ENCODE data around the gene HPD. TPM values are rescaled to one million over a fixed set of nuclear protein-coding genes. Genes with fewer than 3 reads are reported as not detected.
"Not testable (repeated sequence)": the region's sequence is repeated elsewhere in the genome, so short reads cannot be mapped to it uniquely, and the experiment has no call there.

The HPD gene
- total RNA-seq, 1 experiment from 2014 or later, result not detected

GRCh38 chr12:121889274-121889624 is 30.6 kb upstream of the HPD start:
- Histone ChIP-seq H3K9me3 (ENCODE audit: low read depth, low read length, poor library complexity, severe bottlenecking) (no peaks in the 10 kb centered on the region), H3K4me3 (ENCODE audit: low read depth, low read length, poor library complexity, severe bottlenecking) (peak overlapping the region; percentile 87), H3K27me3 (replicated peaks; ENCODE audit: insufficient read depth, low read depth, low read length, poor library complexity) (no peaks in the 10 kb centered on the region), H3K36me3 (ENCODE audit: insufficient read depth, low read length, poor library complexity, severe bottlenecking) (peaks cover 5% of the 10 kb centered on the region), H3K4me1 (ENCODE audit: insufficient read depth, low read length, poor library complexity, severe bottlenecking) (peaks cover 15% of the 10 kb centered on the region), H3K27ac (ENCODE audit: low read depth, low read length, poor library complexity, severe bottlenecking) (peak overlapping the region; percentile 94)
- CTCF ChIA-PET, result interaction anchor here (0.9 kb wide), 1 partner anchor 29 kb away, joined by 3 read pairs; the partner anchor contains the start of gene CFAP251
- no peak for DNase-seq (ENCODE audit: low spot score)
- POLR2A ChIA-PET (ENCODE audit: low non-redundant PET), result no interaction called here
- intact Hi-C loops (cut with micrococcal nuclease; ENCODE audit: unreplicated experiment), result loop anchor here (2.0 to 5.0 kb wide), 3 partner anchors 50 to 192 kb away; no protein-coding TSS in a partner anchor
- TF ChIP-seq EZH2 (IDR thresholded peaks at IDR 0.05; ENCODE audit: borderline replicate concordance, low read depth, low read length, poor library complexity, severe bottlenecking), result no peak
- no peak for TF ChIP-seq CTCF (conservative IDR thresholded peaks at IDR 0.05; ENCODE audit: low read depth, low read length)
- no TSS peak for BruUV-seq (replicated peaks)

GRCh38 chr12:121888478-121889273 is 30.0 kb upstream of the HPD start, which contains the start of gene PSMD9:
Gene PSMD9, plus strand, starts transcription at chr12:121888790. Its CDS starts 67 bp downstream, at chr12:121888857.
- peak; percentile 98 for DNase-seq (ENCODE audit: low spot score)
- no peaks in the 10 kb centered on the region for H3K27me3 ChIP-seq (replicated peaks; ENCODE audit: insufficient read depth, low read depth, low read length, poor library complexity)
- peak within 1 kb of the TSS; percentile 87 for H3K4me3 ChIP-seq (ENCODE audit: low read depth, low read length, poor library complexity, severe bottlenecking)
- H3K9me3 ChIP-seq (ENCODE audit: low read depth, low read length, poor library complexity, severe bottlenecking), result no peaks in the 10 kb centered on the region
- POLR2A ChIA-PET (ENCODE audit: low non-redundant PET), result interaction anchor here (0.5 to 0.6 kb wide), 4 partner anchors 24 to 112 kb away, joined by 5 to 19 read pairs (median 8); no protein-coding TSS in a partner anchor
- intact Hi-C loops (cut with micrococcal nuclease; ENCODE audit: unreplicated experiment), result loop anchor here (2.0 to 5.0 kb wide), 3 partner anchors 50 to 191 kb away; no protein-coding TSS in a partner anchor
- peaks cover 14% of the 10 kb centered on the region for H3K4me1 ChIP-seq (ENCODE audit: insufficient read depth, low read length, poor library complexity, severe bottlenecking)
- peak within 1 kb of the TSS; percentile 94 for H3K27ac ChIP-seq (ENCODE audit: low read depth, low read length, poor library complexity, severe bottlenecking)
- CTCF ChIA-PET, result interaction anchor here (0.6 to 1.3 kb wide), 5 partner anchors 29 to 112 kb away, joined by 3 to 10 read pairs (median 3); partner anchors contain the start of genes CFAP251 and RHOF
- peaks cover 5% of the 10 kb centered on the region for H3K36me3 ChIP-seq (ENCODE audit: insufficient read depth, low read length, poor library complexity, severe bottlenecking)
- BruUV-seq (replicated peaks), result TSS peak; percentile 76
- peak; percentile 63 for TF ChIP-seq CTCF (conservative IDR thresholded peaks at IDR 0.05; ENCODE audit: low read depth, low read length)
- TF ChIP-seq EZH2 (IDR thresholded peaks at IDR 0.05; ENCODE audit: borderline replicate concordance, low read depth, low read length, poor library complexity, severe bottlenecking), result no peak

GRCh38 chr12:121888083-121888477 is 29.4 kb upstream of the HPD start:
- no peak for DNase-seq (ENCODE audit: low spot score)
- BruUV-seq (replicated peaks), result TSS peak; percentile 96
- H3K4me3 ChIP-seq (ENCODE audit: low read depth, low read length, poor library complexity, severe bottlenecking), result peak overlapping the region; percentile 87
- no peaks in the 10 kb centered on the region for H3K27me3 ChIP-seq (replicated peaks; ENCODE audit: insufficient read depth, low read depth, low read length, poor library complexity)
- ChIA-PET POLR2A (ENCODE audit: low non-redundant PET) (interaction anchor here (0.5 to 0.6 kb wide), 4 partner anchors 23 to 111 kb away, joined by 5 to 19 read pairs (median 8); no protein-coding TSS in a partner anchor), CTCF (interaction anchor here (0.6 to 1.3 kb wide), 5 partner anchors 18 to 112 kb away, joined by 3 to 10 read pairs (median 4); partner anchors contain the start of gene RHOF)
- peaks cover 5% of the 10 kb centered on the region for H3K36me3 ChIP-seq (ENCODE audit: insufficient read depth, low read length, poor library complexity, severe bottlenecking)
- peaks cover 8% of the 10 kb centered on the region for H3K4me1 ChIP-seq (ENCODE audit: insufficient read depth, low read length, poor library complexity, severe bottlenecking)
- intact Hi-C loops (cut with micrococcal nuclease; ENCODE audit: unreplicated experiment), result loop anchor here (2.0 to 5.0 kb wide), 3 partner anchors 49 to 191 kb away; no protein-coding TSS in a partner anchor
- TF ChIP-seq EZH2 (IDR thresholded peaks at IDR 0.05; ENCODE audit: borderline replicate concordance, low read depth, low read length, poor library complexity, severe bottlenecking) (no peak), CTCF (conservative IDR thresholded peaks at IDR 0.05; ENCODE audit: low read depth, low read length) (no peak; the same call in 1 of the 2 replicates)
- H3K9me3 ChIP-seq (ENCODE audit: low read depth, low read length, poor library complexity, severe bottlenecking), result no peaks in the 10 kb centered on the region
- peak overlapping the region; percentile 94 for H3K27ac ChIP-seq (ENCODE audit: low read depth, low read length, poor library complexity, severe bottlenecking)

GRCh38 chr12:121885129-121885528 is 26.5 kb upstream of the HPD start:
- intact Hi-C loops (cut with micrococcal nuclease; ENCODE audit: unreplicated experiment), result loop anchor here (5.0 kb wide), 1 partner anchor 188 kb away; no protein-coding TSS in a partner anchor
- H3K4me1 ChIP-seq (ENCODE audit: insufficient read depth, low read length, poor library complexity, severe bottlenecking); H3K27me3 ChIP-seq (replicated peaks; ENCODE audit: insufficient read depth, low read depth, low read length, poor library complexity); POLR2A ChIA-PET (ENCODE audit: low non-redundant PET); BruUV-seq (replicated peaks); H3K27ac ChIP-seq (ENCODE audit: low read depth, low read length, poor library complexity, severe bottlenecking); H3K36me3 ChIP-seq (ENCODE audit: insufficient read depth, low read length, poor library complexity, severe bottlenecking); H3K9me3 ChIP-seq (ENCODE audit: low read depth, low read length, poor library complexity, severe bottlenecking); DNase-seq (ENCODE audit: low spot score); H3K4me3 ChIP-seq (ENCODE audit: low read depth, low read length, poor library complexity, severe bottlenecking): not testable (repeated sequence)
- CTCF ChIA-PET, result interaction anchor here (1.2 kb wide), 1 partner anchor 90 kb away, joined by 5 read pairs; no protein-coding TSS in a partner anchor
